ENCODE results near the gene H2BW1. TPM values are rescaled to one million over a fixed set of nuclear protein-coding genes. Genes with fewer than 3 reads are reported as not detected.
"Not testable (repeated sequence)": the region's sequence is repeated elsewhere in the genome, so short reads cannot be mapped to it uniquely, and the experiment has no call there.

Gene H2BW1
- total RNA-seq, result not detected
- long read RNA-seq, result 0 reads

- no peaks in the 10 kb centered on the region for H3K36me3 ChIP-seq
- no peaks in the 10 kb centered on the region for H3K4me1 ChIP-seq
- H3K27me3 ChIP-seq (ENCODE audit: low read depth), result no peaks in the 10 kb centered on the region
- intact Hi-C loops (cut with DNase I), result no loop called here
- H3K4me3 ChIP-seq, result no peak within 1 kb of the TSS
- H3K9me3 ChIP-seq, result no peaks in the 10 kb centered on the region
- ATAC-seq, result no peak
- no peak for TF ChIP-seq CTCF (IDR thresholded peaks at IDR 0.05)
- no peak for DNase-seq
- H3K27ac ChIP-seq, result no peak within 1 kb of the TSS
Measured at GRCh38 chrX:104013606-104014005, at the start of gene H2BW1. H2BW1 (minus strand) TSS chrX:104013708; CDS start chrX:104013576, 132 bp downstream.

- ATAC-seq; H3K27me3 ChIP-seq (ENCODE audit: low read depth); DNase-seq; H3K4me3 ChIP-seq; H3K4me1 ChIP-seq; H3K9me3 ChIP-seq; H3K27ac ChIP-seq; intact Hi-C loops (cut with DNase I); H3K36me3 ChIP-seq: not testable (repeated sequence)
Measured at GRCh38 chrX:104062636-104063035, 49.1 kb upstream of the H2BW1 start.

GRCh38 chrX:104054956-104055355 is 41.4 kb upstream of the H2BW1 start:
- H3K4me1 ChIP-seq; H3K4me3 ChIP-seq; DNase-seq; H3K27ac ChIP-seq; H3K36me3 ChIP-seq; H3K27me3 ChIP-seq (ENCODE audit: low read depth); H3K9me3 ChIP-seq; intact Hi-C loops (cut with DNase I): not testable (repeated sequence)
- ATAC-seq, result peak in 1 of 2 donors; percentile 48

GRCh38 chrX:104047171-104047570 is 33.7 kb upstream of the H2BW1 start:
- H3K27me3 ChIP-seq (ENCODE audit: low read depth), result no peaks in the 10 kb centered on the region
- ATAC-seq (no peak), DNase-seq (no peak)
- no peaks in the 10 kb centered on the region for H3K9me3 ChIP-seq
- no peak for TF ChIP-seq CTCF (IDR thresholded peaks at IDR 0.05)
- H3K27ac ChIP-seq, result no peak overlapping the region
- intact Hi-C loops (cut with DNase I), result no loop called here
- H3K4me3 ChIP-seq, result no peak overlapping the region
- H3K4me1 ChIP-seq, result no peaks in the 10 kb centered on the region
- no peaks in the 10 kb centered on the region for H3K36me3 ChIP-seq

- no peak for ATAC-seq
- Histone ChIP-seq H3K36me3 (no peaks in the 10 kb centered on the region), H3K4me1 (no peaks in the 10 kb centered on the region), H3K27me3 (ENCODE audit: low read depth) (no peaks in the 10 kb centered on the region), H3K27ac (no peak overlapping the region), H3K4me3 (no peak overlapping the region), H3K9me3 (no peaks in the 10 kb centered on the region)
- no peak for TF ChIP-seq CTCF (IDR thresholded peaks at IDR 0.05)
- no peak for DNase-seq
- intact Hi-C loops (cut with DNase I), result no loop called here
Measured at GRCh38 chrX:104045642-104046041, 32.1 kb upstream of the H2BW1 start.

- H3K36me3 ChIP-seq, result no peaks in the 10 kb centered on the region
Measured at GRCh38 chrX:104041003-104041402, 27.5 kb upstream of the H2BW1 start.

More at GRCh38 chrX:104041003-104041402, 27.5 kb upstream of the H2BW1 start:
- H3K4me1 ChIP-seq, result no peaks in the 10 kb centered on the region
- no peak overlapping the region for H3K27ac ChIP-seq
- H3K9me3 ChIP-seq, result no peaks in the 10 kb centered on the region
- intact Hi-C loops (cut with DNase I), result no loop called here
- no peak overlapping the region for H3K4me3 ChIP-seq
- DNase-seq (no peak), ATAC-seq (no peak)
- H3K27me3 ChIP-seq (ENCODE audit: low read depth), result no peaks in the 10 kb centered on the region
- no peak for TF ChIP-seq CTCF (IDR thresholded peaks at IDR 0.05)

All from lower lobe of right lung (tissue), 2 donors.